ENCODE measurements around the gene NRIP1. TPM values are rescaled to one million over a fixed set of nuclear protein-coding genes. Genes with fewer than 3 reads are reported as not detected.

The NRIP1 gene
- total and polyA plus RNA-seq, 2 of the 13 experiments (the other 11 are each of a cell fraction or from before 2014, with no cell fraction given) = 21.0 to 69.0 TPM

- POLR2A ChIA-PET = no interaction called here
- in situ Hi-C loops (cut with HindIII; ENCODE audit: extremely low pct_ligation_motif_present, low pct_unique_long_range_greater_than_20kb) = no loop called here
Observed at GRCh38 chr21:15077529-15078145, 12.8 kb upstream of the NRIP1 start.

GRCh38 chr21:15076730-15077129 lies 11.9 kb upstream of the NRIP1 start:
- H3K36me3 ChIP-seq (replicated peaks in 1 of 2; ENCODE audit: control insufficient read depth in 1 of 2, insufficient read depth in 2 of 2, low read length in 2 of 2) = no peaks in the 10 kb centered on the region
- no peaks in the 10 kb centered on the region for H3K4me1 ChIP-seq (ENCODE audit: insufficient read depth, low read length)
- H3K9me3 ChIP-seq (ENCODE audit: low read length) = no peaks in the 10 kb centered on the region
- H4K20me1 ChIP-seq (ENCODE audit: insufficient read depth, low read length) = no peaks in the 10 kb centered on the region
- 84% methylated on average over 2 of the region's 2 CpGs for WGBS (ENCODE audit: low lambda C conversion rate)
- no peak overlapping the region for H3K27ac ChIP-seq (ENCODE audit: extremely low read length, insufficient read depth, low read length)
- H3K79me2 ChIP-seq (ENCODE audit: insufficient read depth, low read length) = no peaks in the 10 kb centered on the region
- ChIA-PET POLR2A (no interaction called here), CTCF (ENCODE audit: low intra/inter-chr PET ratio, low total read pairs) (no interaction called here)
- intact Hi-C loops (cut with micrococcal nuclease; ENCODE audit: unreplicated experiment) = no loop called here
- H3K4me2 ChIP-seq (ENCODE audit: low read depth, low read length) = no peak overlapping the region
- no TSS peak for BruUV-seq (replicated peaks)
- no peak overlapping the region for H3K9ac ChIP-seq (ENCODE audit: insufficient read depth, low read depth, low read length)
- no peak overlapping the region for H2AFZ ChIP-seq (ENCODE audit: low read length)
- no peaks in the 10 kb centered on the region for H3K27me3 ChIP-seq (ENCODE audit: control insufficient read depth in 1 of 2, insufficient read depth in 2 of 2, low read length in 2 of 2)
- DNase-seq (ENCODE audit: low spot score) (no peak), ATAC-seq (no peak), FAIRE-seq (no peak)
- no peak overlapping the region for H3K4me3 ChIP-seq (replicated peaks in 1 of 3; ENCODE audit: insufficient read depth in 1 of 3, low read depth in 2 of 3, low read length in 3 of 3)
- in situ Hi-C loops (cut with HindIII; ENCODE audit: extremely low pct_ligation_motif_present, low pct_unique_long_range_greater_than_20kb) = no loop called here
- TF ChIP-seq, protein P1, sequence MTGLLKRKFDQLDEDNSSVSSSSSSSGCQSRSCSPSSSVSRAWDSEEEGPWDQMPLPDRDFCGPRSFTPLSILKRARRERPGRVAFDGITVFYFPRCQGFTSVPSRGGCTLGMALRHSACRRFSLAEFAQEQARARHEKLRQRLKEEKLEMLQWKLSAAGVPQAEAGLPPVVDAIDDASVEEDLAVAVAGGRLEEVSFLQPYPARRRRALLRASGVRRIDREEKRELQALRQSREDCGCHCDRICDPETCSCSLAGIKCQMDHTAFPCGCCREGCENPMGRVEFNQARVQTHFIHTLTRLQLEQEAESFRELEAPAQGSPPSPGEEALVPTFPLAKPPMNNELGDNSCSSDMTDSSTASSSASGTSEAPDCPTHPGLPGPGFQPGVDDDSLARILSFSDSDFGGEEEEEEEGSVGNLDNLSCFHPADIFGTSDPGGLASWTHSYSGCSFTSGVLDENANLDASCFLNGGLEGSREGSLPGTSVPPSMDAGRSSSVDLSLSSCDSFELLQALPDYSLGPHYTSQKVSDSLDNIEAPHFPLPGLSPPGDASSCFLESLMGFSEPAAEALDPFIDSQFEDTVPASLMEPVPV (CRISPR knock-in tag; IDR thresholded peaks at IDR 0.05) = no peak
- TF ChIP-seq NCOR1 (IDR thresholded peaks at IDR 0.05; ENCODE audit: borderline replicate concordance, low read length) (no peak), TSC22D2 (CRISPR knock-in tag; IDR thresholded peaks at IDR 0.05; ENCODE audit: borderline replicate concordance) (no peak), ZBTB2 (CRISPR knock-in tag; IDR thresholded peaks at IDR 0.05; ENCODE audit: low read depth) (no peak), NCOA1 (CRISPR knock-in tag; IDR thresholded peaks at IDR 0.05) (no peak), PREB (CRISPR knock-in tag; IDR thresholded peaks at IDR 0.05) (no peak)

More at GRCh38 chr21:15077529-15078145, 12.8 kb upstream of the NRIP1 start:
- 83% methylated on average over 4 of the region's 4 CpGs for WGBS (ENCODE audit: low lambda C conversion rate)
- H3K4me3 ChIP-seq (replicated peaks in 1 of 3; ENCODE audit: insufficient read depth in 1 of 3, low read depth in 2 of 3, low read length in 3 of 3) = no peak overlapping the region
- no peaks in the 10 kb centered on the region for H3K27me3 ChIP-seq (ENCODE audit: control insufficient read depth in 1 of 2, insufficient read depth in 2 of 2, low read length in 2 of 2)
- ATAC-seq (no peak), DNase-seq (ENCODE audit: low spot score) (no peak), FAIRE-seq (no peak)
- no peaks in the 10 kb centered on the region for H4K20me1 ChIP-seq (ENCODE audit: insufficient read depth, low read length)
- BruUV-seq (replicated peaks) = no TSS peak
- H3K27ac ChIP-seq (ENCODE audit: extremely low read length, insufficient read depth, low read length) = no peak overlapping the region
- no peak overlapping the region for H2AFZ ChIP-seq (ENCODE audit: low read length)
- H3K79me2 ChIP-seq (ENCODE audit: insufficient read depth, low read length) = no peaks in the 10 kb centered on the region
- H3K9ac ChIP-seq (ENCODE audit: insufficient read depth, low read depth, low read length) = no peak overlapping the region
- CTCF ChIA-PET (ENCODE audit: low intra/inter-chr PET ratio, low total read pairs) = no interaction called here
- intact Hi-C loops (cut with micrococcal nuclease; ENCODE audit: unreplicated experiment) = no loop called here
- H3K9me3 ChIP-seq (ENCODE audit: low read length) = no peaks in the 10 kb centered on the region
- TF ChIP-seq THYN1 (CRISPR knock-in tag; IDR thresholded peaks at IDR 0.05; ENCODE audit: borderline replicate concordance, low read depth) (no peak), ZNF10 (CRISPR knock-in tag; IDR thresholded peaks at IDR 0.05; ENCODE audit: borderline replicate concordance, low read depth) (no peak), MAFK (conservative IDR thresholded peaks at IDR 0.05 in 1 of 2, IDR thresholded peaks at IDR 0.05 in 1 of 2; ENCODE audit: low read length in 2 of 2) (peak; percentile 62 to 72; a peak in 3 of 4 replicates), GPBP1L1 (CRISPR knock-in tag; IDR thresholded peaks at IDR 0.05) (no peak), U2AF1 (optimal IDR thresholded peaks at IDR 0.05; ENCODE audit: low read depth, low read length) (no peak), MAFF (IDR thresholded peaks at IDR 0.05; ENCODE audit: low read depth, low read length) (peak; percentile 68)
- H3K4me1 ChIP-seq (ENCODE audit: insufficient read depth, low read length) = no peaks in the 10 kb centered on the region
- no peaks in the 10 kb centered on the region for H3K36me3 ChIP-seq (replicated peaks in 1 of 2; ENCODE audit: control insufficient read depth in 1 of 2, insufficient read depth in 2 of 2, low read length in 2 of 2)
- no peak overlapping the region for H3K4me2 ChIP-seq (ENCODE audit: low read depth, low read length)

Measured in HepG2 (cell line).